ENCODE data around the gene HHAT.

Gene HHAT

GRCh38 chr1:210584439-210585113 lies 255.9 kb downstream of the HHAT start:
- DNase-seq (ENCODE audit: low read depth), result peak; percentile 73
- no peak overlapping the region for H3K4me3 ChIP-seq (ENCODE audit: low read length)
- TF ChIP-seq, protein P1, sequence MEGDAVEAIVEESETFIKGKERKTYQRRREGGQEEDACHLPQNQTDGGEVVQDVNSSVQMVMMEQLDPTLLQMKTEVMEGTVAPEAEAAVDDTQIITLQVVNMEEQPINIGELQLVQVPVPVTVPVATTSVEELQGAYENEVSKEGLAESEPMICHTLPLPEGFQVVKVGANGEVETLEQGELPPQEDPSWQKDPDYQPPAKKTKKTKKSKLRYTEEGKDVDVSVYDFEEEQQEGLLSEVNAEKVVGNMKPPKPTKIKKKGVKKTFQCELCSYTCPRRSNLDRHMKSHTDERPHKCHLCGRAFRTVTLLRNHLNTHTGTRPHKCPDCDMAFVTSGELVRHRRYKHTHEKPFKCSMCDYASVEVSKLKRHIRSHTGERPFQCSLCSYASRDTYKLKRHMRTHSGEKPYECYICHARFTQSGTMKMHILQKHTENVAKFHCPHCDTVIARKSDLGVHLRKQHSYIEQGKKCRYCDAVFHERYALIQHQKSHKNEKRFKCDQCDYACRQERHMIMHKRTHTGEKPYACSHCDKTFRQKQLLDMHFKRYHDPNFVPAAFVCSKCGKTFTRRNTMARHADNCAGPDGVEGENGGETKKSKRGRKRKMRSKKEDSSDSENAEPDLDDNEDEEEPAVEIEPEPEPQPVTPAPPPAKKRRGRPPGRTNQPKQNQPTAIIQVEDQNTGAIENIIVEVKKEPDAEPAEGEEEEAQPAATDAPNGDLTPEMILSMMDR (conservative IDR thresholded peaks at IDR 0.05; ENCODE audit: low read length), result peak; percentile 87

DNA sequence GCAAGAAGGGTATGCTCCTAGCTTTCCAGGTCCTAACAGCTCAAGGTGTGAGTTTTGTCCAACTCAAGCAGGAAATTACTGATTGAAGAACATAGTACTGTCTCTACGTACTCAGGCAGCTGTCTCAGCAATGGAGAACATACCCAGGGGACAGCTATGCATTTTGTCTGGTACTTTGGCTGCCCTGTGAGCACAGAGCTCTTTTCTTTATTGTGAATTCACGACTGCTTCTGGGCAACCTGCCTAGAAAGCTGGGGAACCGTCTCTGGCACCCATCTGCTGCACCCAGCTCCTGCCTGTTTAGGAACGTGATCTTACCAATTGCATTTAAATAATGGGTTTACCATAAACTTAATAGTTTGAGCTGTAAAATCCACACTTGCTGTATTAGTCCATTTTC lies 258.1 kb downstream of the HHAT start:
- DNase-seq (ENCODE audit: low read depth), result peak; percentile 47
- TF ChIP-seq, protein P1 (conservative IDR thresholded peaks at IDR 0.05; ENCODE audit: low read length), result no peak
- no peak overlapping the region for H3K4me3 ChIP-seq (ENCODE audit: low read length)

DNA sequence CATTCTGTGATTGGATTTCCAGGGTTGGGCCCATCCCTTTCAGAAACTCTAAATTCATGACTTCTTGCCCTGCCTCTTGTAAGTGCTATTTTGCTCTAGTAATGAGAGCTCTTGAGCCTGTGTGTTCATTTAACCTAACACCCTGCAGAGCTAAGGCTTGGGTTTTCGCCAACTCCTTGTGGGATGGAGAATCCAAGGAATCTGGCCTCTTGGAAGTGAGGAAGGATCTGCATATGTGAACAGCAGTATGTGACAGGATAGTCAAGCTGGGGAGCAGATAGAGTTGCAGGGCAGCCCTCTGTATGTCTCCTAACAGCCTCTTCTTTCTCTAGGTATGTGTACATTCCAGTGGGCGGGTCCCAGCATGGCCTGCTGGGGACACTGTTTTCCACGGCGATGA lies 258.9 kb downstream of the HHAT start:
- H3K4me3 ChIP-seq (ENCODE audit: low read length), result no peak overlapping the region
- DNase-seq (ENCODE audit: low read depth), result peak; percentile 78
- TF ChIP-seq, protein P1 (conservative IDR thresholded peaks at IDR 0.05; ENCODE audit: low read length), result no peak

DNA sequence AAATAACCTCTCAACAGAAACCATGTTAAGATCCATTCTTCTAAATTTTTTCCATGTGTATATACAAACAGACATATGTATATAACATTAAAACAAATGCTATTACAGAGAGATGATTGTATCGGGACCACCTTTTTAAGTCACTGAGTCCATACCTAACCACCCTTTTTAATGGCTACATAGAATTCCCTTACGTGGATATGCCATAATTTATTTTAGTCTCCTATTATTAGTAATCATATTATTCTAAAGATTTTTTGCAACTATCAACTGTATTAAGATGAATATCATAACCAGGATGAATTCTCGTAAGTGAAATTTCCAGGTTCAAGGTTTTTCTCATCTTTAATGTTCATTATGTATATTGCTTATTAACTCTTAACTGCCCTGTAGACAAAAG lies 259.7 kb downstream of the HHAT start:
- TF ChIP-seq, protein P1 (conservative IDR thresholded peaks at IDR 0.05; ENCODE audit: low read length), result no peak
- H3K4me3 ChIP-seq (ENCODE audit: low read length), result no peak overlapping the region
- DNase-seq (ENCODE audit: low read depth), result no peak

GRCh38 chr1:210588946-210589345 lies 260.2 kb downstream of the HHAT start:
- H3K4me3 ChIP-seq (ENCODE audit: low read length), result no peak overlapping the region
- TF ChIP-seq, protein P1 (conservative IDR thresholded peaks at IDR 0.05; ENCODE audit: low read length), result no peak
- no peak for DNase-seq (ENCODE audit: low read depth)

DNA sequence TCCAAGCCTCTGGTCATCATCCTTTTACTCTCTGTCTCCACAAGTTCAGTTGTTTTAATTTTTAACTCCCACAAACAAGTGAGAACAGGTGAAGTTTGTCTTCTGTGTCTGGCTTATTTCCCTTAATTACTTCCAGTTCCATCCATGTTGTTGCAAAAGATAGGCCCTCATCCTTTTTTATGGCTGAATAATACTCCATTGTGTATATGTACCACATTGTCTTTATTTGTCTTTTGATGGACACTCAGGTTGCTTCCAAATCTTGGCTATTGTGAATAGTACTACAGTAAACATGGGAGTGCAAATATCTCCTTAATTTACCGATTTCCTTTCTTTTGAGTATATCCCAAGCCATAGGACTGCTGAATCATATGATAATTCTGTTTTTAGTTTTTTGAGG lies 262.5 kb downstream of the HHAT start:
- TF ChIP-seq, protein P1 (conservative IDR thresholded peaks at IDR 0.05; ENCODE audit: low read length), result no peak
- no peak for DNase-seq (ENCODE audit: low read depth)
- H3K4me3 ChIP-seq (ENCODE audit: low read length), result no peak overlapping the region

- no peak overlapping the region for H3K4me3 ChIP-seq (ENCODE audit: low read length)
- no peak for DNase-seq (ENCODE audit: low read depth)
- TF ChIP-seq, protein P1 (conservative IDR thresholded peaks at IDR 0.05; ENCODE audit: low read length), result no peak
Measured at GRCh38 chr1:210594605-210595004, 265.9 kb downstream of the HHAT start.

Data from AG10803 (cell line).